Right hindlimb (tissue), 1 donor: ENCODE results near the gene FIBCD1.

ENCODE experiments used
- DNase-seq: peaks from one replicate; pipeline ENCODE4 v3.0.0-alpha.2; 2018

FIBCD1 gene

DNA sequence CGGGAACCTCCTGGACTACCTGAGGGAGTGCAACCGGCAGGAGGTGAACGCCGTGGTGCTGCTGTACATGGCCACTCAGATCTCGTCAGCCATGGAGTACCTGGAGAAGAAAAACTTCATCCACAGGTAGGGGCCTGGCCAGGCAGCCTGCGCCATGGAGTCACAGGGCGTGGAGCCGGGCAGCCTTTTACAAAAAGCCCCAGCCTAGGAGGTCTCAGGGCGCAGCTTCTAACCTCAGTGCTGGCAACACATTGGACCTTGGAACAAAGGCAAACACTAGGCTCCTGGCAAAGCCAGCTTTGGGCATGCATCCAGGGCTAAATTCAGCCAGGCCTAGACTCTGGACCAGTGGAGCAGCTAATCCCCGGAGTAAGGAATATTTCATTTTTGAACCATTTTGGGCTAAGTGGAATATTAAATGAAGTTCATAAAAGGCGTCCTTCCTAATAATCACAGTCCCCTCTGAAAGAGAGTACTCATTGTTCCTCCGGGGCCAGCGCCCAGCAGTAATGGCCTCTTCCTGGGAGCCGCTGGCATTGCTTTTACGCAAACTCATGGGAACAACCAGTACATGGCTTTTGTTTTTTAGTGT, 66.0 kb downstream of the FIBCD1 start:
- no peak for DNase-seq

DNA sequence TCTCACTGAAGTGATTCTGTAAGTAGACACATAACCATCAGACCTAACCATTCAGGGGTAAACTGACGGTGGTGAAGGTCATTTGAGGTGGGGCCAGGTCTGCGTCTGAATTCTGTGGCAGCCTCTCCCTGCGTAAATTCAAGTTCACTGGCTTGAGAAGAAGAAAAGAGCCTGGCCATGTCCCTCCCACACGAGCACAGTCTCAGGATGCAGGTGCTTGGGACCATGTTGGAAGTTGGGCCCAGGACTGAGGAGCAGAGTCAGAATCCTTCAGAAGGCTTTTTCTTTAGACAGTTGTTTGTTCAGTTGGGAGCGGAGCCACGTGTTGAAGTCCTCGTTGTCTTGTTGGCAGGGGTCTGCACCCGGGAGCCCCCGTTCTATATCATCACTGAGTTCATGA, 66.5 kb downstream of the FIBCD1 start:
- DNase-seq, result no peak

DNA sequence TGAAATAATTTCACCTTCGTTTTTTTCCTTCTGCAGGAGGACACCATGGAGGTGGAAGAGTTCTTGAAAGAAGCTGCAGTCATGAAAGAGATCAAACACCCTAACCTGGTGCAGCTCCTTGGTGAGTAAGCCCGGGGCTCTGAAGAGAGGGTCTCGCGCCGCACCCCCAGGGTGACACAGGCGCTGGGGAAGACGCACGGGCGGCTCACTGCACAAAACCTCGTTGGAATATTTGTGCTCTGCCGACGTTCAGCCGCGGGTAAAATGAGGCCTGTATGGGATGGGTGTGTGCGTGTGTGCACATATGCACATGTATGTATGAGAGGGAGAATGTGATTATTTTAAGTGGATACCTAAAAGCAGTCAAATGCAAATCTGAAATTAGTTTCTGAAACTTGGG, 67.0 kb downstream of the FIBCD1 start:
- no peak for DNase-seq

DNA sequence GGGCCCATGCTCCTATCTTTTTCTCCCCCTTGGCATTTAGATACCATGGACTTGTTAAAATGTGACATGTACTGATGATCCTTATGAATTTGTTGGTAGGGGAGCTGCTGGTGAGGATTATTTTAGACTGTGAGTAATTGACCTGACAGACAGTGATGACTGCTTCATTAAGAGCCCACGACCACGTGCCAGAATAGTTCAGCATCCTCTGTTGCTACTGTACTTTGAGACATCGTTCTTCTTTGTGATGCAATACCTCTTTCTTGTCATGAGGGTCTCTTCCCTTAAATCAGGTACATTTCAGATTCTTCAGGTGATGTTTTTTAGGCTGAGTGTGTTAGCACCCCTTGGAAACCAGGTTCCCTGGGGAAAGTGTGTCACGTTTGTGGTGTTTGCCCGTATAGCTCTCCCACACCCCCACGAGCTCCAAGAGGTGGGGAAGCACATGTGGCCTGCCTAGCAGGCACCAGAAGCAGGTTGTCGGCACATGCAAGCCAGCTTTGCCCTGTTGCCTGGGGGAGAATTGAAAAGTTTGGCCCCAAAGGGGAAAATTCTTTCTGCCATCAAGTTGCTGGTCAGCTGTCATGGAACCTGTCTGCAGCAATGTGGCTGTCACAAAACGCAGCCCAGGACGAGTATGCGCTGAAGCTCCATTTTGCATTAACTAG, 67.5 kb downstream of the FIBCD1 start:
- DNase-seq, result no peak

DNA sequence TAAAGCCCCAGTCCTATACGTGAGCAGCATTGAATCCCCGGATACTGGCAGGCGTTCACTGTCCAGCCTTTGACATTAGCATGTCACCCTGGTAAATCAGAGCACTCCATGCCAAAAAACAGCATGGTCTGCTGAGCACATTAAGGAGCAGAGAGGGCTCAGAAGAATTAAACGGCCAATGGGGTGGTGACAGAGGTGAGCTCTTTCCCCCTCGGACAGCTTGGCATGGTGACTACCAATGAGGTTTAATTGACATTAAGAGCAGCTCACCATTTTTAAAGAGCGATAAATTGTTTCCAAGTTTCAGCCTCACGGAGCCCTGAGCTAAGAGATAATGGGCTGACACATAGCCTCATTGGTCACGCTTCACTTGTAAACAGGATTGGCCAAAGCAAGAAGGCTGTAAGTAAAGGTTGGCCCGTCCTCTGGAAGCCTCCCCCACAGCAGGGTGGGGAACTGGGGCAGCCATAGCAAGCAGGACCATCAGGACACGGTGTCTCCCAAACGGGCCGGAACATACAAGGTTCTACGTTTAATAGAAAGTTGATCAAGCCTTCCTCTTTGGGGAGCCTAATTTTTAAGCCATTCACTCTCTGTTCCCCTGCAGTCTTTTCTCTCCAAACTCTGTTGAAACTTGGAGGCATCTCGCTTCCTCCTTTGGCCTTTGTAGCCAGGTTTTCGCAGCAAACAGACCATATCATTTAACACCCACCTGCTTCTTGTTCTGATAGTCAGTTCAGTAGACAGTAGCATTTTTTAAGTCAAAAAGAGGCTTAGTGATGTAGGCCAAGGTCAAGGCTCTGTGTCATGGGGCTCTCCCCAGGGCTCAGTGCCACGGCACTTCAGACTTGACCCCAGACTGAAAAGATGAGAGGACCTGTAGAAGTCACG, 68.3 kb downstream of the FIBCD1 start:
- DNase-seq, result no peak

DNA sequence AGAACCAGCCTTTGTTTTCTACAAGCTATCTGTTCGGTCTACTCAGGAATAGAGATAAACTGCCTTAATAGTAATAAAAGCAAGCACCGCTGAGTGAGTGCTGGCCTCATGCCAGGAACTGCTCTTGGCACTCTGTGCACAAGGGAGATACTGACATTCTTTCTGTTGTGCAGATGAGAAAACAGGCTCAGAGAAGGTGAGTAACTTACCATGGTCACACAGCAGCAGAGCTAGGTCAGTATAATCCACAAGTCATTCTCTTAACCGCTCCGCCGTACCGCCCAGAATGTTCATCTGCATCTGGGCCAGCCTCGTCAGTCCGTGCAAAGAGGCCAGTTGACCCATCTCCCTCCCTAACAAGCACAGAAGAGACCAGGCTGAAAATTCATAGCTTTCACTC, 69.8 kb downstream of the FIBCD1 start:
- DNase-seq, result no peak

DNA sequence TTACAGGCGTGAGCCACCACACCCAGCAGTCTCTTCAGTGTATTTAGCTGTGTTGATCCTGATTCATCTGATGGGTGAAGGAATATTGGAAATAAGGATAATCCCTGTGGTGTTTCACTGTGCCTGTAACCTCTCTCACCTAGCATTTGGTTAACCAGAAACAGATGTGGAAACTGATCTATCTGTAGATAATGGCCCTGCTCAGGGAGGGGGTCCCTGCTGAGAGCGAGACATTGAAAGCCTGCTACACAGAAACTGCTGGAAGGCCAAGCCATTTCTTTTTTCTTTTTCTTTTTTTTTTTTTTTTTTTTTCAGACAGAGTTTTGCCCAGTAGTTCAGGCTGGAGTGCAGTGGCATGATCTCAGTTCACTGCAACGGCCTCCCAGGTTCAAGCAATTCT, 70.8 kb downstream of the FIBCD1 start:
- DNase-seq, result no peak

DNA sequence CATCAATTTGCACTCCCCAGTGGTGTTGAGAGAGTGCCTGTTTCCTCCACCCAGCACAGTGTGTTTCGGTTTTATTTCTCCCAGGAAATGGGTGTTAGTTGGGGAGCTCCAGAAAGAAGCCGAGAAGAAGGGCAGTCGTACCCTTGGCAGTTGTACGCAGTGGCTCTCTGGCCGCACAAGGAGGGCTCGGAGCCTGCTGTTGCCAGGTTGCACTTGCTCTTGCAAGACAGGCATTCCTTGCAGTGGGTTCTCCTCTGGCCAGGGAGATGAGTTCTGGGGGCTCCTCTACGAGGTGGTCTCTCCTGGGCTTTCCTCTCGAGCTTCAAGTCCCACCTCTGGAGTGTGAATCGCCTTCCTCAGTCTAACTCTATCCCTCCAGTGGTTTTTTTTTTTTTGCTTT, 71.5 kb downstream of the FIBCD1 start:
- DNase-seq, result no peak

DNA sequence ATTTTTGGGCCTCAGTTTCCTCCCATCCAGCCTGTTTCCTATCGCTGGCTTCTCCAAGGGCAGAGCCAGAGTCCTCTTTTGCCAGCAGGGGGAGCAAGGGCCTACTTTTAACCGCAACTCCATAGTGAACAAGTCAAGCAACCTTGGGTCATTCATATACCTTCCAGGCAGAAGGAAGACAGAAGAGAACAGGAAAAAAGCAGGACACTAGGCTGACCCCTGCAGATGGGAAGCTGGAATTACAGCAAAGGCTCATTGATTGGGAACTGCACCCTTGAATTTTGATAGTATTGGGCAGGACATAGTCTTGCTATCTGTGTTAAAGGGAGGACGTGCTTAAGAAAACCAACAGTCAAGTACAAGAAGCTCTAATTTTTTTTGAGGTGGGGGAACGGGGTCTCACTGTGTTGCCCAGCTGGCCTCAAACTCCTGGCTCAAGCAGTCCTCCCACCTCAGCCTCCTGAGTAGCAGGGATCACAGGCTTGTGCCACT, 72.5 kb downstream of the FIBCD1 start:
- peak; percentile 78 for DNase-seq

DNA sequence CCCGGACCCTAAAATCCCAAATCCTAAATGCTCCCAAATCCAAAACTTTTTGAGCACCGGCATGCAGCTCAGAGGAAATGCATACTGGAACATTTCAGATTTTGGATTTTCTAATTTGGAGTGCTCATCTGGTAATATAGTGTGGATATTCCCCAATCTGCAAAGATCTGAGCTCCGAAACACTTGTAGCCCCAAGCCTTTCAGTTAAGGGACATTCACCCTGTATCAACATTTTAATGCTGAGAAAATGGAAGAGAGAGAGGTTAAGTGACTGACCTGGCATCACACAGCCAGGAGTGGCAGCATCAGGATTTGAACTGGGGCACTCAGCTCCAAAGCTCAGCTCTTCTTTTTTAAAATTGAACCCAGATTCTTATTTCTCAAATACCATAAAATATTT, 73.1 kb downstream of the FIBCD1 start:
- no peak for DNase-seq

DNA sequence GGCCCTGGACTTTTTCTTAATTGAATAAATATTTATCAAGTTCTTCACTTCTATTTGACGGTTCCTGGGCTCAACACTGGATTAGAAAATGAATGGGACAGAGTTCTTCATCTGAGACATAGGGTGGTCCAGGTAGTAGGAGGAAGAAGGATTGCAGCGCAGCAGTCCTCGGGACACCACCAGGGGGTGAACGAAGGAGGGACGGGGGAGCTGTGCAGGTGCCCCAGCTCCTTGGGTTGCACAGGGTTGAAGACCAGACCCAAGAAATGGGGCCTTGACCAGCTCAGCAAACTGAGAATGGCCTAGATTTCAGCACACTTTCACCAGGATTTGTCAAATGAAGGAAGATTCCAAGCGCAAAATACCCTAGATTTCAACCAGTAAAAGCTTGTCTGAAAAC, 74.5 kb downstream of the FIBCD1 start:
- no peak for DNase-seq

DNA sequence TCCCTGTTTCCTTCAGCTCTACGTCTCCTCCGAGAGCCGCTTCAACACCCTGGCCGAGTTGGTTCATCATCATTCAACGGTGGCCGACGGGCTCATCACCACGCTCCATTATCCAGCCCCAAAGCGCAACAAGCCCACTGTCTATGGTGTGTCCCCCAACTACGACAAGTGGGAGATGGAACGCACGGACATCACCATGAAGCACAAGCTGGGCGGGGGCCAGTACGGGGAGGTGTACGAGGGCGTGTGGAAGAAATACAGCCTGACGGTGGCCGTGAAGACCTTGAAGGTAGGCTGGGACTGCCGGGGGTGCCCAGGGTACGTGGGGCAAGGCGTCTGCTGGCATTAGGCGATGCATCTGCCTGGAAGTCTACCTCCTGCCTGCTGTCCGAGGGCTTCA, 76.3 kb downstream of the FIBCD1 start:
- no peak for DNase-seq

DNA sequence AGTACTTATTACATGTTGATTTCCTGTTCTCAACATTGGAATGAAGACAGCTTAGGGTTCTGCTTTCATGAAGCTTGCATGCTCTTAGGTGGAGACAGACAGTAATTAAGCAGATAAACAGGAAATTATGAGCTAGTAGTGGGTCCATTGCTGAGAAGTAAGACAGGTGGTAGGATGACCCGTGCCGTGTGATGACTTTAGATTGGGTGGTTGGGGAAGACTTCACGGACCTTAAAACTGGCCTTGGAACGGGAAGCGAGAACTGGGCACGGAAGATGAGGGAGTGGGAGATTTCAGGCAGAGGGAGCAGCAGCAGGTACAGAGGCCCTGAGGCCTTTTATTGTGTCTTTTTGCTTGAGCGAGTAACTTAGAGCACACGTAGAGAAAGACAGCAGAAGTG, 76.8 kb downstream of the FIBCD1 start:
- DNase-seq, result no peak

DNA sequence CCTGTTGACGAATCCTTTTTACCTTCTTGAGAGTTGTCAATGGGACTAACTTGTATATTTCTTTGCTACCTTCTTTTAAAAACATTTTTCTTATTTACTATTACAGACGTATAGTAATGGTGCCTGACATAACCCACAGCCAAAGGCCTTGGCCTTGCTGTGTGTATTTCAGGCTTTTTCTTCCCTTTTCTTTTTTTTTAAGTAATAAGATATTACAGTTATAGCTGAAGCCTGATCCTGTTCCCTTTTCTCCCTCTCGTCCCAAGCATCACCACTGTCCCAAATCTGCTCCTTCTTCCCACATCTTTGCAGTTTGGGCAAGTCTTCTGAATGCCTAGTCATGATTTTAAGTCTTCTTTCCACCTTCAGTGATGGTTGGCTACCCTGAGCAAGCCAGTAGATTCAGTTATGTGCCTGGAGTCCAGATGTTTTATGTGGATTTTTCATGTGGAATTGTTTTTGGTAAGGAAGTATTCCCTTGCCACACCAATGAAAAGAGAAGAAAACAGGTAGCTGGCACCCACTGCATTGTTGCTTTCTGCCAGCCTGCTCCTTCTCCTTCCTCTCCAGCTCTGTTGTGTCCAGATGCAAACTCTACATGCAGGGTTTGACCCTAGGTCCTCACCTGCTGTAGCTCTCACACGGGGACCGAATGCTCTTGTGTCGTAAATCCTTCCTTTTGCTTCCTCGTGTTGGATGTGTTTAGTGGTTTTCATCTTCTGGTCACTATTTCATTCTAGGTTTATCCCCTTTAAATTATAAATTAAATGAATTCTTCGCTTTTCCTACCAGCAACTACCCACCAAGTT, 77.5 kb downstream of the FIBCD1 start:
- no peak for DNase-seq

DNA sequence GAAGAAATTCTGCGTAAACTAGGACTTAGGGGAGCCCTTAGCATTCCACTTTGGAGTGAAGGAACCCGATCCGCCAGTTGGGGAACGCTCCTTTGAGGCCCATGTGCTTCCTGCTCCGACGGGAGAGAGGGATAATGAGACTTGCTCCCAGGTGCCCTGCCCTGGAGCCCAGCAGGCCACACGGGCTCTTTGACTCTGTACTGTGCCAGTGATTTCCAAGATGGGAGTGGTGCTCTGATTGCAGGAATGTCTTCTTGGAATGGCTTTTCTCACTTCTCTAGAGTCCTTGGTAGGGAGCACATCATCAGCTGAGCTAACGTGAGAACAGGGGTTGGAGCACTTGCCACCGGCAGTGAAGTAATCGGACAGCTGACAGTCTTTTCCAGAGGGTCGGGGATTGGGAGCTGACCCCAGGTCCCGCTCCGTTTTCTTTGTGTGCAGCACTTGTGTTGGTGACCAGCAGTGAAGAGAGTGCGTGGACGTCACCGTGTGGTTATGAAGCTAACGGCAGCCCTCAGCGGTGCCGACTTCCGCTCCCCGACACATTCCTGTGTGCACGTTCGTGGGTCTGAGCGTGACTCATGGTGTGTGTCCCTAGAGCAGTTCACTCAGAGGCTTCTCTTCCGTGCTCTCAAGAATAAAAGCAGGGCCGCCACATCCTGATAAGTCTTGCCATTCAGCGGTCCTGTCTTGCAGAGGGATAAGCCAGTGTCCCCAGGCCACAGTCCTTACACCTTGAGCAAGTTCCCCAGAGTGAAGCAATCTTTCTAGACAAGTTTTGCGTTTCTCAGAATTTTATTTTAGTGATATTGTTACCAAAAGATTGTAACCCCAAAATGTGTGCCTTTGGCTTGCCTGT, 78.4 kb downstream of the FIBCD1 start:
- DNase-seq, result peak; percentile 86

DNA sequence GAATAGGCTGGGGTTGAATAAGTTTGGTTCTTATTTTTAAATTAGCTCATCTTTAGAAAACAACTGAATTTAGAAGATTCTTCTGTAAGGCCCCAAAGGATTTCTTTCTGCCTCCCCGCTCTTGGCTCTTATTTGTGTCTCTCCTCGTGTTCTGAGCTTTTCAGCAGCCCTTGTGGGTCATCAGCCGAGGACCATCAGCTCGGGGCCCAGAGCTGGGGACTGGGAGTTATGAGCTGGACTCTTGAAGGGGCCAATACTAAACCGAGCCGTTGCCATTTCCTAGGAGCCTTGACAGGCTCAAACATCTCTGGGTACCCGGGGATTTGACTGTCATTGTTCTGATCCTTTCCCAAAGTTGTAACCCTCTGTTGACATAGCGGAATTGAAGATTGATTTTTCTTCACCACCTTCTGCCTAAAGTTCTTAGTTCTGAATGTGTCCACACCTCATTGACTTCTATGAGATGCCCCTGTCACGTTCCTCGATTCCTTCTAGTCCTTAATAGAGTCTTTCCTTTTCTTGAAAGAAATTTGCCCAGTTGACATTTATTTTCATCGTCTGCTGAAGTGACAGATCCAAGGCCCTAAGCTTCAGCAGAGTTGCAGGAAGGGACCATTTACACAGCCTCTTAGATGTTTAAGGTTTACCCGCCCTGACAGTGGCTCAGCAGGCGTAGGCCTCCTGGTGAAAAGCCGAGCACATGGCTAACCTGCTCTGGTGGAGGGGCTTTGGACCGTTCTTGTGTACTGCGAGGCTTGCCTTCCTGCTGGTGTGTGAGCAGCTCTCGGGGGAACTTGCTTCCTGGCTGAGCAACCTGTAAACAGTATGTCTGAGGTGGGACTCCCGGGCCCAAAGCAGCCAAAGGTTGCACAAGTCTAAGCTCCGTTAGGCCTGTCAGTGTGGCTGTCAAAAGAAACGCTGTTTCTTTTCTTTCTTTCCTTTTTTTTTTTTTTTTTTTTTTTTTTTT, 80.0 kb downstream of the FIBCD1 start:
- DNase-seq, result peak; percentile 39

DNA sequence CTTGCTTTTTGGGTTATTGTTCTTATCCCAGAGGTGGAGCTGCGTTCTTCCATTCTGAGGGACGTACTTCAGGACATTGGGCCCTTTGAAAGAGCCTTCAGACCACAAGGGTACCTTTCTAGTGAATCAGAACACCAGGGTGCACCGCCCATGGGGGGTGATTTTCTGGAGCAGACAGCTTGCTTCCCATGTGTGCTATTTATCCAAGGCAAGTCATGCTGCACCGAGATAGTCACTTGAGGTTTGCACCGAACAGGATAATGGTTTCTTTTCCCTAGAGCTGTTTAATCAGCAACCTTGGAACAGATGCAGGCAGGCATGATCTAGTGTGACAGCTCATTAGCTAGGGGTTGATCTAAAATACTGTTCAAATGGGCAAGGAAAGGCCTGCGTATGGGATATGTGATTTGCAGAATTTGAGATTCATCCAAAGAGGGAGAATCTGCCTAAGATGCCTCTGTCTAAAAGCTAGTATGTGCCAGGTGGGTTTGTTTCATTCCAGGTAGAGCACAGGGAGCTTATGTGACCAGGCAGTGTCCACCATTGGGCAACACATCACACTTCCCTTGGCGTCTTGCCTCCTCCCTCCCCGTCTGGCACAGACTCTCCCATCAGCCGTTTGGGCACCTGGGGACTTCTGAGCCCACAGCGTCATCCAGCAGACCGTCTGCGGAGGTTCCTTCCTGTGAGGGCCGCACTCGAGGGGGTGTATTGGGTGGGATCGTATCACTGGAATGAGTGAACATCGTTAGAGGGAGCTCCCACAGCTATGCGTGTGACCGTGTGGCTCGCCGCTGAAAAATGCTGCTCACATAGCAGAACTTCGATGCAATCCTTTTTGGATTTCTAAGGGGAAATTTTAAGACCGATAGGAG, 80.9 kb downstream of the FIBCD1 start:
- peak; percentile 72 for DNase-seq

DNA sequence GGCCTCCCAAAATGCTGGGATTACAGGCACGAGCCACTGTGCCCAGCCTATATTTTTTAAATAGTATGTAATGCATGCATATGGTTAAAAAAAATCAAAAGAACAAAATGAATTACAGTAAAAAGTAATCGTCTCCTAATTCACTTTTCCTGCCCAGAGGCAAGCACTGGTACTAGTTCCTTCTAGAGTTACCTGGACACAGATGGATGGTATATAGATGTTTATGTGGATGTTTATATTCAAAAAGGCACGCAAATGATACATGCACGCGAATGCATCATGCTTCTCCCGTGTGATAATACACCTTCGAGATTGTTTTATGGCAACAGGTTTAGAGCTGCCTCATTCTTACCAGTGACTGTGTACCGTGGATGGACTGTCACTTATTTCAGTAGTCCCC, 82.6 kb downstream of the FIBCD1 start:
- DNase-seq, result no peak

DNA sequence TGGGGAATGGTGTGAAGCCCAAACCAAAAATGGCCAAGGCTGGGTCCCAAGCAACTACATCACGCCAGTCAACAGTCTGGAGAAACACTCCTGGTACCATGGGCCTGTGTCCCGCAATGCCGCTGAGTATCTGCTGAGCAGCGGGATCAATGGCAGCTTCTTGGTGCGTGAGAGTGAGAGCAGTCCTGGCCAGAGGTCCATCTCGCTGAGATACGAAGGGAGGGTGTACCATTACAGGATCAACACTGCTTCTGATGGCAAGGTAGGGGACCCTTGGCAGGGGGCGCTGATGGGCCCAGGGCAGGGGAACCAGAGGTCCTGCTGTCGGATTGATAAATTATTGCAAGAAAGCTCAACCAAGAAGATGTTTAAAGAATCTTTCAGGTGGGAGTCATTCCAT, 84.2 kb downstream of the FIBCD1 start:
- DNase-seq, result no peak

DNA sequence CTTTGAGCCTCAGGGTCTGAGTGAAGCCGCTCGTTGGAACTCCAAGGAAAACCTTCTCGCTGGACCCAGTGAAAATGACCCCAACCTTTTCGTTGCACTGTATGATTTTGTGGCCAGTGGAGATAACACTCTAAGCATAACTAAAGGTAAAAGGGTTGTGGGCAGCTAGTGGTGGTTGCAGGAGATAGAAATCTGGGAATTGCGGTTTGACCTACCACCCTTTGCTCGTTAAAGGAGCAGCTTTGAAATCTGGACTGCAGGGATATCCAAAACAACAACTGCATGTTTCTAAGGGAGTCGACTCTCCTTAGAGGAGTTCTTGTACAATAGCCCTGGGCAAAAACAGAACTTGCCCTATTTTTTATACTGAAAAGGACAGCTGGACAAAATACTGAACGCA, 85.0 kb downstream of the FIBCD1 start:
- DNase-seq, result no peak
